ENCODE data around the gene PHGDH. TPM values are rescaled to one million over a fixed set of nuclear protein-coding genes. Genes with fewer than 3 reads are reported as not detected.
"Not testable (repeated sequence)": the region's sequence is repeated elsewhere in the genome, so short reads cannot be mapped to it uniquely, and the experiment has no call there.

The PHGDH gene
- polyA plus RNA-seq, 1 donor: 52.2 TPM

- DNase-seq (ENCODE audit: low read depth): no peak
These were observed 14.1 kb upstream of the PHGDH start for GRCh38 chr1:119697598-119697997.

GRCh38 chr1:119700326-119700725 lies 11.4 kb upstream of the PHGDH start:
- DNase-seq (ENCODE audit: low read depth): no peak

DNA sequence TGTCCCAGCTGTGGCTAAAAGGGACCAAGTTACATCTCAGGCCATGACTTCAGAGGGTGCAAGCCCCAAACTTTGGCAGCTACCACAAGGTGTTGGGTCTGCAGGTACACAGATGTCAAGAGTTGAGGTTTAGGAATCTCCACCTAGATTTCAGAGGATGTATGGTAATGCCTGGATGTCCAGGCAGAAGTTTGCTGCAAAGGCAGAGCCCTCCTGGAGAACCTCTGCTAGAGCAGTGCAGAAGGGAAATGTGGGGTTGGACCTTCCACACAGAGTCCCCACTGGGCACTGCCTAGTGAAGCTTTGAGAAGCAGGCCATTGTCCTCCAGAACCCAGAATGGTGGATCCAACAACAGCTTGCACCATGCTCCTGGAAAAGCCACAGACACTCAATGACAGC lies 10.1 kb upstream of the PHGDH start:
- no peak for DNase-seq (ENCODE audit: low read depth)

GRCh38 chr1:119702384-119702783 lies 9.3 kb upstream of the PHGDH start:
- DNase-seq (ENCODE audit: low read depth): no peak

GRCh38 chr1:119703666-119704450 lies 7.9 kb upstream of the PHGDH start:
- no peak for DNase-seq (ENCODE audit: low read depth)

DNA sequence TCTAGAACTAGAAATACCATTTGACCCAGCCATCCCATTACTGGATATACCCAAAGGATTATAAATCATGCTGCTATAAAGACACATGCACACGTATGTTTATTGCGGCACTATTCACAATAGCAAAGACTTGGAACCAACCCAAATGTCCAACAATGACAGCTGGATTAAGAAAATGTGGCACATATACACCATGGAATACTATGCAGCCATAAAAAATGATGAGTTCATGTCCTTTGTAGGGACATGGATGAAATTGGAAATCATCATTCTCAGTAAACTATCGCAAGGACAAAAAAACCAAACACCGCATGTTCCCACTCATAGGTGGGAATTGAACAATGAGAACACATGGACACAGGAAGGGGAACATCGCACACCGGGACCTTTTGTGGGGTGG lies 5.1 kb upstream of the PHGDH start:
- not testable (repeated sequence) for DNase-seq (ENCODE audit: low read depth)

GRCh38 chr1:119711356-119711803 lies 354 bp upstream of the PHGDH start:
- not testable (repeated sequence) for DNase-seq (ENCODE audit: low read depth)

DNA sequence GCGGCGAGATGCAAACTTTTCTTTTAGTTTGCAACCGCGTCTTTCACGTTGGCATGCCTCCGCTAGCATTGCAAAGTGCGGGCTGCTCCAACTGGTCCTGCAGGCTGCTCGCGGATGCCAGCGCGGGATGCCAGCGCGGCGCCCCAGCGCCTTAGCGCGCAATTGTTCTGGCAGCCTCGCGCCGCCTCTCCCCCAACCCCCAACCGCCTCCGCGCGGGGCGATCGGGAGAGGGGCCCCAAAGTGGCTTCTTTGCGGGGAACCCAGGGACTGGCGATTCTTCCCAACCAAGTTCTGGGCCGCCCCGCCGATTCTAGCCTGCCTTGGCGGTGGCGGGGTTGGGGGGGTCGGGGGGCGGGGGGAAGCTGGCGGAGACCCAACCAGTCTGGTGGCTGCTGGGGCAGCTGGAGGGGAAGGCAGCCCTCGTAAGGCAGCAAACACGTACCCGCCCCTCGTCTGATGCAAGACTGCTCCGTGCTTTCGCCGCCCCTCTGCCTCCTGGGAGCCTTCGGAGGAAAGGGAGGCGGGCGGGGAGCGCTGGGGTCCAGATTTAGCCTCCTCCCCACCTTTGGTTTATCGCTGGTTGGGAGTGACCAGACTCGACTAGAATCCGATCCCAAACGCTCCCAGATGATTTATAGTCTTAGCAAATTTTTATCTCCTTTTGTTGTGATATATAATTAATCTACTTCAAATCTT lies 756 bp downstream of the PHGDH start:
- peak; percentile 69 for DNase-seq (ENCODE audit: low read depth)

DNA sequence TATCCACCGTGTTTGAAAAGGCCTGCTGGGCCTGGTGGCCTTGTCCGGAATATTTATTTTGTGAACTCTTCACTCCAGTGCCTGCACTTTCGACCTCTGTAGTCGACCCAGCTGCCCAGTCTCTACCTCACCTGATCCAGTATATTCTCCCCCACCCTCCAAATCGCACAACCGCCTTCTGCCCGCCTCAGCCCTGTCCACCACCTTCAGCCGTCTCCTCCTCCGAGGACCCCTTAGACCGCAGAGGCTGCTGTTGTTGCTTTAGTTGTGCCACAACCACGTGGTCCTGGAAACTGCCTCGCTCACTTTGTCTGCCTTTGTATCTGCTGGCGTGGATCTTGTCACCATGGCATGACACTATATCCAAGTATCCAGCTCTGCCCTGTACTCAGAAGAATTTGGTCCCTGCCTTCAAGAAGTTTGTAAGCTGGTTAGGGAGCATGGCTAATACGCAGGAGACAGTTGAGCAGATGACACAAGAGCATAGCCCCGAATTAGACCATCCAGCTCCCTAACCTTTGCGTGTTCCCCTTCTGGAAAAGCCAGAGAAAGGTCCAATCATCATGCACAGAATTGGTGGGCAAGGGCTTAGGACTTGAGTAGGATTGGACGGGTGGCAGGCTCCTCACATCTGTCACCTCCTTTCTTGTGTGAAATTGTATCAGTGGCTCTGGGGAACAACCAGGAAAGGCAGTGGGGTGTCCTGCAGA lies 1.5 kb downstream of the PHGDH start:
- DNase-seq (ENCODE audit: low read depth): no peak

GRCh38 chr1:119713749-119714456 lies 2.2 kb downstream of the PHGDH start:
- DNase-seq (ENCODE audit: low read depth): no peak

DNA sequence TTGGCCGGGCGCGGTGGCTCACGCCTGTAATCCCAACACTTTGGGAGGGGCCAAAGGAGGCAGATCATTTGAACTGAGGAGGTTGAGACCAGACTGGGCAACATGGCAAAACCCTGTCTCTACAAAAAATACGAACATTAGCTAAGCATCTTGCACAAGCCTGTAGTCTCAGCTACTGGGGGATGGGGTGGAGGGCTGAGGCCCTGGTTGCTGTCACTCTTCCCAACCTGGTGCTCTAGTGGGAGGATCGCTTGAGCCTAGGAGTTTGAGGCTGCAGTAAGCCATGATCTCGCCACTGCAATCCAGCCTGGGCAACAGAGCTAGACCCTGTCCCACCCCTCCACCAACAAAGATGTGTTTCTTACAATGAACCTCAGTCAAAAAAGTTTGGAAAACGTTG lies 2.8 kb downstream of the PHGDH start:
- no peak for DNase-seq (ENCODE audit: low read depth)

GRCh38 chr1:119715542-119715941 lies 3.8 kb downstream of the PHGDH start:
- DNase-seq (ENCODE audit: low read depth): no peak

GRCh38 chr1:119718409-119718808 lies 6.7 kb downstream of the PHGDH start:
- DNase-seq (ENCODE audit: low read depth): no peak

- no peak for DNase-seq (ENCODE audit: low read depth)
These were observed 7.2 kb downstream of the PHGDH start for GRCh38 chr1:119718972-119719371.

GRCh38 chr1:119720866-119721440 lies 9.2 kb downstream of the PHGDH start:
- no peak for DNase-seq (ENCODE audit: low read depth)

DNA sequence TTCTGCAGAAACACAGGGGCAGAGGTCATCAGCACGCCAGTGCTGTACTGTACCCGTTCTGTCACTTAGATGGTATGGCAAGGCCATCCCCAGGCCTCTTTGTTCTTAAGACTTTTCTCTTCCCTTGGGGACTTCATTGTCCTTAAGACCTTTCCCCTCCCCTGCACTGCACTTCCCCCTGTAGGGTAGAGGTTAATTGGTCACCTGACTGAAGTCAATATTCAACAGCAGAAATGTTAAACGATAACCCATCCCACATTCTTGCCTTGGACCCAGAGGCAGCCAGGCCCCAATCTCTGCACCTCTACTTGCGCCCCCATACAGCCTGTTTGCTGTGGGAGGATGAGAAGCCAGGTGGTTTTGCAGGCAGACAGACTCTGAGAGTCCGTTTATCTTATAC lies 10.2 kb downstream of the PHGDH start:
- DNase-seq (ENCODE audit: low read depth): no peak

DNA sequence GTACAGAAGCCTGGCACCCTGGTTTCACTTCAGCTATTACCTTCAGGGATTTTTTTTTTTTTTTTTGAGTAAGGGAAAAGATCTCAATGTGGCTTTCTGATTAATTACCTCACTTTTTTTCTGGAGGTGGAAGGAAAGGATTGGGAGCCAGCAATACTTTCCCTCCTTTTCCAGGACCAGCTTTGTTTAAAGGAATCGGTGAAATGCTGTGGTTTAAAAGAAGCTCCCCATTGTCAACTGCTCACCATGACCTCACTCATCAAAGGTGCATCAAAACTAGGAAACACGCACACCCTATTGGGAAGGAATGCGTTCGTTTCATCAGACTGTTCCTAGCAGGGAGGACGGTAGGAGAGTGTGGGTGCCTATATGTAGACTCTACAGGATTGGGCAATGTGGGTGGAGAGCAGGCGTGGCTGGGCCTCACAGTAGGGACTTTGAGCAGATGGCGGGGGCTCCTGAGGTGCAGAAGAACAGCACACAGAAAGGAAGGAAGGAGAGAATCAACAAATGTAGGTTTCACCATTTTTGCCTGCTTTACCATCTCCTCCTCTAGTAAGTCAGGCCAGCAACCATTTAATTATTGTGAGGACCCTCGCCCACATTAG lies 13.0 kb downstream of the PHGDH start:
- DNase-seq (ENCODE audit: low read depth): no peak

GRCh38 chr1:119725626-119726025 lies 13.9 kb downstream of the PHGDH start:
- no peak for DNase-seq (ENCODE audit: low read depth)

GRCh38 chr1:119727991-119728390 lies 16.3 kb downstream of the PHGDH start:
- DNase-seq (ENCODE audit: low read depth): no peak

DNA sequence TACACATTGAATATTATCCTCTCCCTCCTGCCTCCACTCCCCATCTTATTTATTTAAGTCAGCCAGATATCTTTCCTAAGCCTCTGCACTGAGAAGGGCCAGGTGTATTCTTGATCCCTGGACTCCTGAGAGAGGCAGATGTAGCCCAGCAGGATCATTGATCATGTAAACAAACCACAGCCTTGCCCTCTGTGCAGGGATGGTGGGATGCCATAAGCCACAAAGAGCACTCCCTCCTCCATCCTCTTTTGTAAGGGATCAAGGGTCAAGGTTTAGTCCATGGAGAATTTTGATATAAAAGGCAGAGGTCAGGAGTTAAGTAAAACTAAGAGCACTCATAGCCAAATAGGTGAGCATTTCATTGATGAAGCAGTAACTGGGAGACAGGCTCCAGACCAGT lies 17.3 kb downstream of the PHGDH start:
- no peak for DNase-seq (ENCODE audit: low read depth)

- no peak for DNase-seq (ENCODE audit: low read depth)
These were observed 19.3 kb downstream of the PHGDH start for GRCh38 chr1:119731060-119731459.
